Measurements from ENCODE around the gene E2F8.
A peak's percentile ranks its signal among the peaks of the same experiment; 100 is the strongest.

E2F8 gene

DNA sequence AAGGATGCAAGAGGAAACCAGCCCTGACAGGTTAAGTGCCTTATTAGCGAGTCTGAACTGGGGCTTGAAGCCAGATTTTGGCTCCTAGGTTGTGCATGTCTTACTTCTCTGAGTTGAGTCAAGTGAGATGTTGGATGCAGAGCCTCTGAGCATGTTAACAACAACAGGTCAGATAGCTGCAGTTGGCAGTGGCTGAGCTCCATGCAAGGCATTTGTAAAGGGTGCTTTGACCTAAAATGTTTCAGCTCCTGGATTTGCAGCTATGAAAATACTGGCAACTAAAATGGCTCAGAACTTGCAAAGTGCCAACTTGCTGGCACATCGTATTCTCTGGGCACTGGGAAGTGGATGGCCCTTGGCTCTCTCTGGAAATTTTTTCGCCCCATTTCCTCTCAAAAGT, 22.5 kb downstream of the E2F8 start:
- no peak for DNase-seq

DNA sequence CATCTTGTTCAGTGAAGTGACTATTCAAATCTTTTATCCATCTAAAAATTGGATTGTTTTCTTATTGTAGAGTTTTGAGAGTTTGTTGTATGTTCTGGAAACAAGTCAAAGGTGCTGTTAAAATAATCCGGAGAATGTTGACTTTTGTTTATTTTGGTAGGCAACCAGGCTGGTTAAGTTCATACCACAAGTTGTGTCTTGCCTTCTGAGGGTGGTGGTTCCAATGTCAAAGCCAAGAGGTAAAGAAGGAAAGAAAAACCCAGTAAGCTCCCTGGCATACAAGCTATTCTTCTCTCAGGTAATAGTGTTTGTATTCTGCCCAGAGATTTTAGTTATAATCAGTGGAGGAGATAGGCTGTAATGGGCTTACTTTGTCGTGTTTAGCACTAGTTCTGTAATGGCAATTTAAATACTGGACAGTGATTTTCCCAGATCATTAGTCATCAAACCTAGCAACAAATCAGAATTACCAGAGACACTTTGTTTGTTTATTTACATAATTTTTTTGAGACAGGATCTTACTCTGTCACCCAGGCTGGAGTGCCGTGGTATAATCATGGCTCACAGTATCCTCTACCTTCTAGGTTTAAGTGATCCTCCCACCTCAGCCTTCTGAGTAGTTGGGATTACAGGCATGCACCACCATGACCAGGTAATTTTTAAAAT, 23.9 kb downstream of the E2F8 start:
- no peak for DNase-seq

DNA sequence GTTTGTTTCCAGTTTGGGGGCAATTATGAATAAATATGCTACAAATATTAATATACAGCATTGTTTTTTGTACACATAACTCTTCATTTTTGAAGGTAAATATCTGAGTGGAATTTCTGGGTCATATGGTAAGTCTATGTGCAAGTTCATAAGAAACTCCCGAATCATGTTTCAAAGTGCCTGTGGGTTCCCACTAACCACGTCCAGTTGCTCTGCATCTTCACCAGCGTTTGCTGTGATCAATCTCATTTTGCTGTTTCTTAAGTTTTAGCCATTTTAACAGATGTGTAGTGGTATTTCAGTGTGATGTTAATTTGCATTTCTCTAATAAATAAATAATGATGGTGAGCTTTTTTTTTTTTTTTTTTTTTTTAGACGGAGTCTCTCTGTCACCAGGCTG, 24.7 kb downstream of the E2F8 start:
- no peak for DNase-seq

DNA sequence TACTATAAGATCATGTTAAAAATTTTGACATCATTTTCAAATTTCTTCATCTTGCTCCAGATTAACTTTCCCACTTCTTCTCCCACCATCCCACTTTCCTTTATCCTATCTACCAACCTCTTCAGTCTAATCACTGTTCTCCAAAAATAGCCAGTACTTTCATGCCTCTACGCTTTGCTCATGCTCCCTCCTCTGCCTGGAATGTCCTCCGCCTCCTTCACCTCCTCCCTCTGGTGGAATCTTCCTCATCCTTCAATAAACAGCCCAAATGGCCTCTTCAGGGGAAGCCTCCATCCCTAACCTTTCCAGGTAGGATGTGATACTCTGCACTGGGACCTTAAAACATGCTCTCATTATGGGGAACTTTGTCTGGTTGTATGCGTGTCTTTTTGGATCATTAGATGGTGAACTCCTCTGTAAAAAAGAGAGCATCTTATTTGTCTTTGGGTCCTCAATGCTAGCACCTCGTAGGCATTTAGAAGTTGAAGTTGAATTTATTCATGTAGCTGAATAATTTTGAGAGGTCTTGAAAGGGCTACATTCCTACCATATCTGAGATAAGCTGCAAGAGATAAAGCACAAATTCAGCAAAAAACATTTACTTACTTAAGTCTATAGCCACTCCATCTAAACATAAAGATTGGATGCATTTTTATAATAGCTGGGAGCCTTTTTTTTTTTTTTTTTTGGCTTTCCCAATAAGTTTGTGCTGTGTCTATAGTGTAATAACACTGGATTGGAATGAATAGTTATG, 31.0 kb downstream of the E2F8 start:
- DNase-seq: no peak

DNA sequence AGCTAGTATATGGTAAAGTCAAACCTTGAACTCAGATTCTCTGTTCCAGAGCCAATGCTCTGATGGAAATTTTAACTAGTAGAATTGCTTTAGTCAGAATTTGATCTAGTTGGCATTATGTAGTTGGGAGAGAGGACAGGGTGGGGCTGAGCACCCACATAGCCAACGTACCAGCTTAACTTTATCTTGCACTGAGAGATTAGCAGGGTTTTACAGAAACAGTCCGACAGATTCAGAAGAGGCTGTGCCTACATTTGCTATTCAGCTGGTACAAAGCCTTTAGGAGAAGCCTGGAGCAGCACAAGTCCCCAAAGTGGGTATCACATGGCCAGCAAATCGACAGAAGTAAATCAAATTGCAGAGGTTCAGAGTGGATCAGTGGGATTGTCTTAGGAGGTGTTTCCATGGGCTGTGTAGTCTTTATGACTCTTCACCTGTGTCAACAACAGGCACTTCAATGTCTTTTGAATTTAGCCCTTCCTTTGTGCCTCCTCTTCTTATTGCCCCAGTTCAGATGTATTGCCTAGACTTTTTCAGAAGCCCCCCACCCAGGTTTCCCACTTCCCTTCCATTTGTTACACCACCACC, 31.7 kb downstream of the E2F8 start:
- DNase-seq: no peak

DNA sequence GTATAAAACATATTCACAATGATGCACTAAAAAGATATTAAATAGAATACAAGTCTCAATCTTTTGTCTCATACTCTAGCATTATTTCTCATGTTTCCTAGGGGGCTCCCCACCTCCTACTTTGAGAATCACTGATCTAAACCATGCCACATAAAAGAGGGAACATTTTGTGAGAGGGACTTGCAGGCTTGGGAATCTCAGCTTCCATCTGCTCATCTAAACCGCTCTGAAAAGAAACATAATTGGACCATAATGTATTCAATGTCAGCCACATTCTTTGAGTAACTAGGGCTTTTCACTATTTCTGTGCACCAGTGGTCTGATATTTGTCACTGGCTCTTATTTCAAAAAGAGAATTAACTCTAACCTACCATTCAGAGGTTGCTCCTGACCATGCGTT, 32.6 kb downstream of the E2F8 start:
- DNase-seq: no peak

DNA sequence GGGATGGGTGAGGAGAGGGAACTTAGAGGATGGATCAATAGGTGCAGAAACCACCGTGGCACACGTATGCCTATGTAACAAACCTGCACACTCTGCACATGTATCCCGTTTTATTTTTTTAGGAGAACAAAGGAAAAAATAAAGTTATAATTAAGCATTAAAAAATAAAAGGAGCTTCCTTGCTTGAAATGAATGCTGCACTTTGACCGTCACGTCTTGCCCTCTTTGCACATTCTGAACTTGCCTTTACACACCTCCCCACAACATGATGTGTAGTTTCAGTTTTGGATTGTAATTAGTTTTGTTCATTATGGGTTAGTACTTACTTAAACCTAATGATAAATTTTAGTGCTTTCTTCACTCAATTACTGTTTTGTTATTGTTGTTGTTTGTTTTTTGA, 35.9 kb downstream of the E2F8 start:
- DNase-seq: no peak

DNA sequence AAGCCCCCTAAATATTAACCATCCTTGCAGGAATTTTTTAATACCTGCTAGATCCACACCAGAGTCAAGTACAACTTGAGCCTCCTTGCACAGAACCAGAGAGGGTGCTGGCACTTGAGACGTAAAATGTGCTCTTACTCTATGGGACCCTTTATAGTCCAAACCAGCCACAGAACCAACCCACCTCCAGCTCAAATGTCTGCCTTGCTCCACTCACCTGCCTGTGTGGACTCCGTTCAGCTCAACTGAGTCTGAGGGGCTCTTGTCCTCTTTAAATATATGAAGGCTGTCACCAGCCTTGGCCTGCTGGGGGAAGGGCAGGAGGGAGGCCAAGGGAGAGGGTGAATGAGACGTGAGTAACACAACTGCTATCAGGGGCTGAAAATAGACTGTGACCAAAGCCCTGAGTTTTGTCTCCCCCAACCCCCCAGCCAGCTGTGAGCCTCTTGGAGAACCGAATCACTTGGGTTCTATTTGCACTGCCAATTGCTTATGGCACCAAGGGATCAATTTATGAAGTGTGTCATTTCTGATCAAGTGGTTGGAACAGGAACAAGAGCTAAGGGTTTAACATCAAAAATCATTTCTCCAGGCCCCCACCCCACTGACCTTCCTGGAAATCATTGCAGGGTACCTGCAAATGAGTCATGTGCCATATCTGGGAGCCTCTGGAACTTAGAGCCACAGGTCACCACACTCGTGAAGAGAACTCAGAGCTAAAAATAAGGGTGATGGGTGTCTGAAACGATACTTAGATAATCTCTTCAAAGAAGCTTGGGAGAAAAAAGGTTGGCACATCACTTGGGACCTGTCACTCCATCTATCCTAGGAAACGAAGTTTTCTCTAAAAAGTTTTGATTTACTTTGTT, 38.8 kb downstream of the E2F8 start, which contains the start of gene CSRP3:
Gene CSRP3, minus strand, starts transcription at position 247 of the 869 bp plus-strand sequence. CDS start 9,535 bp downstream, outside the sequence.
- no peak for DNase-seq

DNA sequence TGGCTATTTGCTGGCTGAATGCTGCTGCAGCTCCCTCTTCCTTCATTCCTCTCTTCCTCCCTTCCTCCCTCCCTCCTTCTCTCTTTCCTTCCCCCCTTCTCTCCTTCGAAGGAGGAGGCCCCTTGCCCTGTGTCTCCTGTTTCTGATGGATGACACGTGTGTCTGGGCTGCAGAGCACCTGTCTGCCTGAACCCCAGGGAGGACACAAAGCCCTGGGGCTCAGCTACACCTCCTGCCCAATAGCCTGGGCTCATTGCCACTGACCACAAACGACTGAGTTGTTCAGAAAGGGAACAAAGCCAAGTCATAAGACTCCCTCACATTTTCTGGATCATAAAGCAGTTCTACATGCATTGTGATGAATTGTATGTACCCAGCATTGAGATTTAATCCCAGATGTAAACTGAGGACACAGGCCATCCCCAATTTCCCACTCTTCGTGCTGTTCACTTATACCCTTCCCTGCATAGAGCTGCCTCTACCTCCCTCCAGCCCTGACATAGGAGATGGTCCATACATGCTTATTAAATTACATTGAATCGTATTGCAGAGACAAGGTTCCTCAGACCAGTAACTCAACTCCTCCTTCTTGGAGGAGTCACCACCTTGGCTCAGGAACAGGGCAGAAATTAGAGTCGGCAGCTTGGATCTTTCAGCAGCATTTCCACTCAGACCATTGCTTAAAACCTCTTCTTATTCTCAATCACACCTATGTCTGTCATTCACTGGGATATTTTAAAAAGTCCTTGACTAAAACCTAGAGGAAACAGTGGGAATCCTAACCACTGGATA, 40.1 kb downstream of the E2F8 start:
- DNase-seq: peak; percentile 19

DNA sequence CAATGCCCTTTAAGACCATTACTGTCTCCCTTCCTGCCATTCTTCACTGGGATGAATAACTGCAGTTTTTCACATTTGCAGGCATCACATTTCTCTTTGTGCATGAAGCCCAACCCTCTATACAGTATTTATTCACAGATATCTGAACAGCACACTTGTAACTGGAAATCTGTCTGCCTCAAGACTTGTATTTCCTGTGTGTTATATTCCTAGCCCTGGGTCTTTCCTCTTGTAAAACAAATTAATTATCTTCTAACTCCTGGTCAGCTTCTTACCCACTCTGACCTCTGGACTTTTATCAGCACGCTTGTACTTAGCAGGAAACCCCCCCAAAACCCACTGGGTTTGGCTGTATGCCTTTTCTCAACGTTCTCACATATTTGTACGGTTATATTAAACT, 41.0 kb downstream of the E2F8 start:
- no peak for DNase-seq

DNA sequence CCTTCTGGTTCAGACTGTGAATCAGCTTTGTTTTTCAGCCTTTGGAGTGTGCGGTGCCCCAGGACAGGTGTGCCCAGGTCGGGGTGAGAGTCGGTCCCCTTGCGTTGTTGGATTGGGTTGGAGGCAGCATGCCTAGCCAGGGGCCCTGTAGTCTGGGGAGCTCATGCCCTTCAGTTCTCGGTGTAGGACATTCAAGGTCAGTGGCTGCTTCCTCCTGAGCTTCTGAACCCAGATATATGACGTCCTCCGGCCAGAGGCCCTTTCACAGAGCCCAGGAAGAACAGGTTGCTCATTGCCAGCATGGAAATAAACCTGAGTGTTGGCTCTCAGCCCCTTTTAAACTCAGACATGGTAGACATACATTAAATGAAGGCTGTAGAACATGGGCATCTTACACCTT, 41.7 kb downstream of the E2F8 start:
- no peak for DNase-seq

DNA sequence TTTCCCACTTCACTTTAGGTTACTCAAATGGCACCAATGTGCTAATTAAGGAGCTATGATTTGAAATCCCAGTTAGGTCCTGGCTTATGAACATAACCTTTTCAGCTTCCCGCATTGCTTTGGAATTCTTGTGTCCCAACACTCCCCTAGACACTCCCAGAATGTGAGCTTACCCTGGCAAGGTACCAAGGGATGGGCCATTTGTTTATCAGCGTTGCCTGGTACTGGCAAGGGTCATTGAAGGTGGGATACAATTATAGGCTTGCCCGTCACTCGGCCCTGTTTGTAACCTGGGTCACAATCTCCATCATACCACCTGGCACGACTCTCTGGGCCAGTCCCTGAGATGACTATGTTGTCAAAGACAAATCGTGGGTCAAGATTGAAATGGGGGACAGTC, 44.3 kb downstream of the E2F8 start:
- no peak for DNase-seq

DNA sequence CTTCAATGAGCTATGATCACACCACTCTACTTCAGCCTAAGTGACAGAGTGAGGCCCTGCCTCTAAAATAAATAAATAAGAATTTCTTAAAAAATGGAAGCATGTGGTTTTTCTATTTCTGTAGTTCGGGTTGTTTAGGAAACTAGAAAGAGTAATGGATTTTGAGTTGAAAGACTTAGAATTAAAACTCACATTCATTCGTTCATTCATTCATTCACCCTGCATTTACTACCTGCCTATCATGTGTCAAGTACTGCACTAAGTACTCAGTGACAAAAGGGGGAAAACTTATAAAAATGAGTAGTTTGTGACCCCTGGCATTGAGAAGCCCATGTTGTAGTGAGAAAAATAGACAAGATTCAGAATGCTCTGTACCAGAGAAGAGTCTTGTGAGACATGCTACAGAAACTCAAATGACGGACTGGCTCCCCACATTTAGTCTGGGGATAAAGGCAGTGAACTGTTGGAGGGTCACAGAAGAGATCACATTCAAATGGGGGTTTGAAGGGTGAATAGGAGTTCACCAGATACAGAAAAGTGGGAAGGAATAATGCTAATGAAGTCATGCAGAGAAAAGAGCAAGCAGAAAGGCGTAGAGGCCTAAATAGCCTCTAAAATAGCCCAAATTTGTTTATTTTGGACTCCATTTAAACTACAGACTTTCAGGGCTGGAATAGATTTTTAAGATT, 46.0 kb downstream of the E2F8 start:
- no peak for DNase-seq

DNA sequence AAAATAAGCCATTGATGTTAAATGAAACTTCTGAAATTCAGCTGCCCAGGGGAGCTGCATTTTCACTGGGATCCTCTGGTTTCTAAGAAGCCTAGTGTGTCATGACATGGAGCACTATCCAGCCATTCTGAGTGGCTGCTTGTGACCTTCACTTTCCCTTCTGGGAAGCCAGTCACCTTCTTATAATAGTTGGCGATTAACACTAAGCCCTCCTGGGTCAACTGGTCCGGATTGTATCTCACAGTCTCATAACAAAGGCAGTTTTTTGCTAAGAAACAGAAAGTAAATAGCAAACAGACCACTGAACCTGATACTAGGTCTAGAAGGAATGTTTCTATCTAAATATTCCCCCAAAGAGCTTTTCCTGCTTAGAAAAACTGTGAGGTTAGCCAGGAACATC, 46.8 kb downstream of the E2F8 start:
- DNase-seq: no peak

DNA sequence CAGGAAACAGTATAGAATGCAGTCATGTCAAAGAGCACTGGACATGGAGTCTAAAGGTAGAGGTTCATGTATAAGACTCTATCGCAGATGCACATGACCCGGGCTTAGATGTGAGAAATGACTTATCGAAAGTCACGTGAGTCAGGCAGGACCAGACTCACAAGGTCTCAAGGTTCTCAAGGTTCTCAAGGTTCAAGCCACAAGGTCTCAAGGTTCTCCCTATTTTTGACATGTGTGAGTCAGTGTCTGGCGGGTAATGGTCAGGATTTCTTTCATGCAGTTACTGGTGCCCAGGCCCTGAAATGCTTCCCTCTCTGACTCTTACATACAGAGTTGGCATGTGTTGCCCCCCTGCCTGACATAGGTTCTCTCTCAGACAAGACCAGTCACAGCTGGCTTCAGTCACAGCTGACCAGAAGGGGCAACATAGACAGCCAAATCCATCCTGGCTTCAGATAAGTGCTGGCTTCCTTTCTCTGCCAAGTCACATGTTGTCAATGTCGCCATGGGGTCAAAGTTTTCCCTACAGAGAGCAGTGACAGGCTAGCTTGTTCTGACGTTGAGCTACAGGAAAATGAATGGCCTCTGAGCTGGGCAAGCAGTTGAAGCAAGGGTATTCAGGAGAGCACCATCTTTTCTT, 49.1 kb downstream of the E2F8 start:
- no peak for DNase-seq

DNA sequence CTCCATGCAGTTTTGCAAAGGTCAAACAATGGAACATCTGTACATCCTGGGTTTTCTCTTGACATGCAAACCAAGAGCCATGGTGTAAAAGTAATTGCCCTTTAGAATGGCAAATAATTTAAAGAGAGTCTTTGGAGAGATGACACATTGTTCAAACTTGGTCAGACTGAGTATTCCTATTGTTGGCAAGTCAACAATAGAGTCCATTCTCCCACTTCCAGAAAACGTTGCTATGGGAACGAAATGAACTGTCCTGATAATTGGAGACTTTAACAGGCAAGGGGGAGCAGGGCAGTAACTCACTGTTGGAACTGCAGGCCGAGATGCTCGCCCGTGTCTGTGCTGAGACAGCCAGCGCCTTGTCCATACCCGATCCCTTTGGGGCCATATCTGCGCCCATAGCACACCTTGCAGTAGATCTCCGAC, 52.9 kb downstream of the E2F8 start:
- peak; percentile 90 for DNase-seq

DNA sequence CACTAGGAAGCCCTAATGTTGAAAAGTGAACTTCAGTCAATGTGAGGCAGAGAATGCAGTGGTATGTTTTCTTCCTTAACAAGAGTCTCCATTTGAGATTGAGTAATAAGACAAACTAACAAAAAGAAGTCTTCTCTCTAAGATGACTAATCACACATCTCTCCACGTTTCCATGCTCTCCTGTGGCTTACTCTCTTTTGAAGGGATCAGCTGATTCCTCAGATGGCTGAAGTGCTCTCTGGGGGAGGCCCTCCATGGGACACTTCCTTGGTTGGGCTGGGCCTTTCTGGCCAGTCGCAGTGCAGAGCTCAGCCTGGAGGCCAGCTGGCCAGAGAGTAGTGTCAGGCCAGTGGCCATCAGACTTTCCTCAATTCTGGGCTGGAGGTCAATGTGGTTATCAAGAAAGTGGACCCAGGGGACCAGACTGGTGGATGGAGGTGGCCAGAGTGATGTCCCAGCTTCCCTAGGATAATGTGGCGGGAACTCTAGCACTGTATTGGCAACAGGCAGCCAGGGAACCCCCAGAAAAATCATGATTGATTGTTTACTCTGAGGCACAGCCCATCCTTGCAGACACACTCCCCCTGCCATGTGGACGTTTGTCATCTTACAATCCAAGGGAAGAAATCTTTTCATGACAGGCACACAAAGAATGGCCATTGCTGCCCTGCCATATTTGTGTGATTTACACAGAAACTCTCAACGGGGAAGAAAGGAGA, 53.5 kb downstream of the E2F8 start:
- no peak for DNase-seq

DNA sequence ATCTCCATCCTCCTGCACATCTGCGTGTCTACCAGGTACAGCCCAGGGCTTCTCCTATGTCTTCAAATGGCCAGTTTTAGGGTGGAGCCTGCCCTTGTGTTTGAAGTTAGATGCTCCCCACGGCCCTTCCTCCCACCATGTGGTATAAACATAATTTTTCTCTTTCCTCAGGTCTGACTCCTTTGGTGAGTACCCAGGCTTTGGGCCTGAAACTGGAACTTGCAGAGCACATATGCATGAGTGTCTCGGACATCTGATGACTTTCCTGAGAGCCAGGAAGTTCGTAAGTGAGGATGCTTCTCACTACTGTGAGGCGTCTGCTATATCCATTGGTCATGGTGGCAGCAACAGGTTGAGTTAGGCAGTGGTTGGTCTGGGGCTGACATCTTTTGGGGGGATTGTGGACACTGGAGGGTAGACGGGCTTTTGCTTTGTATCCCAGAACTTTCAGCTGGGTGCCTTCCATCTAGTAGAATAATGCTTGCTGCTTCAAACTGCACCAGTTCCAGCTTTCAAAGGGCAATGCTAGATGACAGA, 55.2 kb downstream of the E2F8 start:
- DNase-seq: no peak

DNA sequence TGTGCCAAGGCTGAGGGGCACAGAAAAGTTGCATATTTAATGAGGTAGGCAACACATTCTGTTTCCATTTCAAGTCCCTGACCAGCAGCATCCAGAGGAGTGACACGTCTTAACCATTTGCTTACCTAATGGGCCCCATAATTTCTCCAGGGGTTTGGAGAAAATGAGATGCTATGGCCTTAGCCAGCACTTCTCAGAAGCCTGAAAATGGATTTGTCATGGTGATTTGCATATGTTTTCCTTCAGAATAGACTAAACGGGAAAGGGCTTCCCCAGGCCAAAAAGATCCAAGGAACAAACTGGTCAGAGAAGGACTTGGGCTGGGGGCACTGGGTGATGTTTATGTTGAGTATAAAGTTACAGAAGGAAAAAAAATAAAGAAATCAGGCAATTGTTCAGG, 55.7 kb downstream of the E2F8 start:
- no peak for DNase-seq

DNA sequence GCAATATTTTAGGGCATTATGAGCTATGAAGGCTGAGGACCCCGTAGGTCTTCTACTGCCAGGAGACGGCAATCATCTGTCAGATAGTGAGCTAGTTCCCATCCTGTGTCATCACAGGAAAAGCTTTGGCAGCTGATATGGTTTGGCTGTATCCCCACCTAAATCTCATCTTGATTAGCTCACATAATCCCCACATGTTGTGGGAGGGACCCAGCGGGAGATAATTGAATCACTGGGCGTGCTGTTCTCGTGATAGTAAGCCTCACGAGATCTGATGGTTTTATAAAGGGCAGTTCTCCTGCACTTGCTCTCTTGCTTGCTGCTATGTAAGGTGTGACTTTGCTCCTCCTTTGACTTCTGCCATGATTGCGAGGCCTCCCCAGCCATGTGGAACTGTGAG, 57.1 kb downstream of the E2F8 start:
- DNase-seq: no peak

All from NCI-H69 (cell line).